HCT116 (cell line): ENCODE measurements around the gene SSB.

ENCODE experiments used
- ELF1 ChIP-seq: IDR thresholded peaks from 2 replicates; pipeline ENCODE4 v1.6.1; 2012; ENCODE audit warnings: low read depth, borderline replicate concordance
- EZH2 ChIP-seq: fragments of 200-600 bp; sonication (generic); IDR thresholded peaks from 2 replicates; pipeline ENCODE4 v1.6.1; 2017; ENCODE audit warnings: antibody characterized with exemption, mixed run types
- EZH2phosphoT487 ChIP-seq: fragments of 200-600 bp; IDR thresholded peaks from 2 replicates; pipeline ENCODE4 v1.6.1; 2018; ENCODE audit warnings: antibody characterized with exemption, borderline replicate concordance
- POLR2A ChIP-seq: IDR thresholded peaks from 2 replicates; pipeline ENCODE4 v1.7.0; 2011; ENCODE audit warnings: borderline replicate concordance; ENCODE audit not compliant: insufficient read depth, insufficient read length; ENCODE audit errors: extremely low read depth
- POLR2AphosphoS5 ChIP-seq: IDR thresholded peaks from 2 replicates; pipeline ENCODE4 v1.6.1; 2011; ENCODE audit warnings: mild to moderate bottlenecking, low read depth, low read length, moderate library complexity
- RAD21 ChIP-seq: IDR thresholded peaks from 2 replicates; pipeline ENCODE4 v1.6.1; 2012; ENCODE audit warnings: low read depth, mild to moderate bottlenecking
- SIN3A ChIP-seq: IDR thresholded peaks from 2 replicates; pipeline ENCODE4 v1.6.1; 2012; ENCODE audit warnings: low read depth
- SP1 ChIP-seq: IDR thresholded peaks from 2 replicates; pipeline ENCODE4 v1.6.1; 2012; ENCODE audit warnings: low read depth
- YY1 ChIP-seq: IDR thresholded peaks from 2 replicates; pipeline ENCODE4 v1.6.1; 2011; ENCODE audit warnings: low read length, low read depth, moderate library complexity, mild to moderate bottlenecking; ENCODE audit not compliant: insufficient replicate concordance; ENCODE audit errors: extremely low read depth
- ZNF274 ChIP-seq: fragments of 200-500 bp; sonication (Bioruptor generic); IDR thresholded peaks from 2 replicates; pipeline ENCODE4 v1.6.1; 2014; ENCODE audit warnings: mild to moderate bottlenecking, low read depth, low read length, inconsistent platforms
- TF ChIP-seq, protein P1 (sequence below): IDR thresholded peaks from 2 replicates; pipeline ENCODE4 v1.6.1; 2012; ENCODE audit warnings: low read depth
- TF ChIP-seq, protein P2 (sequence below), 3 experiments: fragments of 200-600 bp in 1 of 3; sonication (generic) in 1 of 3; IDR thresholded peaks in 2 of 3; conservative IDR thresholded peaks in 1 of 3; 2 replicates each; pipeline ENCODE4 v1.5.1; 2012 to 2017; ENCODE audit warnings: low read depth in 2 of 3, low read length in 2 of 3, antibody characterized with exemption in 1 of 3, borderline replicate concordance in 1 of 3, control low read depth in 1 of 3, mild to moderate bottlenecking in 1 of 3, mixed read lengths in 1 of 3, mixed run types in 1 of 3, moderate library complexity in 1 of 3; ENCODE audit not compliant: insufficient read depth in 1 of 3
- TF ChIP-seq, protein P3 (sequence below): IDR thresholded peaks from 2 replicates; pipeline ENCODE4 v1.6.1; 2012
- TF ChIP-seq, protein P4 (sequence below): IDR thresholded peaks from 2 replicates; pipeline ENCODE4 v1.6.1; 2012

DNA sequence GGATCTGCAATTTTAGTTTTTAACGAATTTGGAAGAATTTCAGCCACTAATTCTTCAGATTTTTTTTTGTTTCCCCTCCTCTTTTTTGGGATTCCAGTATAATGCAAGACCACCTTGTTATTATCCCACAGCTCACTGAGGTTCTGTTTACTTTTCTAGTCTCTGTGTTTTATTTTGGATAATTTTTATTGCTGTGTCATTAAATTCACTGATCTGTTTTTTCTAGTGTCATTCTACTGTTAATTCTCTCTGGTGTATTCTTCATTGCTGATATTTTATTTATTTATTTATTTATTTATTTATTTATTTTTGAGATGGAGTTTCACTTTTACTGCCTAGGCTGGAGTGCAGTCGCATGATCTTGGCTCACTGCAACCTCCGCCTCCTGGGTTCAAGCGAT, 60.8 kb downstream of the SSB start:
- TF ChIP-seq RAD21 (no peak), SP1 (no peak), POLR2A (no peak), SIN3A (no peak), ZNF274 (no peak), ELF1 (no peak), YY1 (no peak), EZH2 (no peak), EZH2phosphoT487 (no peak), POLR2AphosphoS5 (no peak)
- TF ChIP-seq, protein P1, sequence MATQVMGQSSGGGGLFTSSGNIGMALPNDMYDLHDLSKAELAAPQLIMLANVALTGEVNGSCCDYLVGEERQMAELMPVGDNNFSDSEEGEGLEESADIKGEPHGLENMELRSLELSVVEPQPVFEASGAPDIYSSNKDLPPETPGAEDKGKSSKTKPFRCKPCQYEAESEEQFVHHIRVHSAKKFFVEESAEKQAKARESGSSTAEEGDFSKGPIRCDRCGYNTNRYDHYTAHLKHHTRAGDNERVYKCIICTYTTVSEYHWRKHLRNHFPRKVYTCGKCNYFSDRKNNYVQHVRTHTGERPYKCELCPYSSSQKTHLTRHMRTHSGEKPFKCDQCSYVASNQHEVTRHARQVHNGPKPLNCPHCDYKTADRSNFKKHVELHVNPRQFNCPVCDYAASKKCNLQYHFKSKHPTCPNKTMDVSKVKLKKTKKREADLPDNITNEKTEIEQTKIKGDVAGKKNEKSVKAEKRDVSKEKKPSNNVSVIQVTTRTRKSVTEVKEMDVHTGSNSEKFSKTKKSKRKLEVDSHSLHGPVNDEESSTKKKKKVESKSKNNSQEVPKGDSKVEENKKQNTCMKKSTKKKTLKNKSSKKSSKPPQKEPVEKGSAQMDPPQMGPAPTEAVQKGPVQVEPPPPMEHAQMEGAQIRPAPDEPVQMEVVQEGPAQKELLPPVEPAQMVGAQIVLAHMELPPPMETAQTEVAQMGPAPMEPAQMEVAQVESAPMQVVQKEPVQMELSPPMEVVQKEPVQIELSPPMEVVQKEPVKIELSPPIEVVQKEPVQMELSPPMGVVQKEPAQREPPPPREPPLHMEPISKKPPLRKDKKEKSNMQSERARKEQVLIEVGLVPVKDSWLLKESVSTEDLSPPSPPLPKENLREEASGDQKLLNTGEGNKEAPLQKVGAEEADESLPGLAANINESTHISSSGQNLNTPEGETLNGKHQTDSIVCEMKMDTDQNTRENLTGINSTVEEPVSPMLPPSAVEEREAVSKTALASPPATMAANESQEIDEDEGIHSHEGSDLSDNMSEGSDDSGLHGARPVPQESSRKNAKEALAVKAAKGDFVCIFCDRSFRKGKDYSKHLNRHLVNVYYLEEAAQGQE = no peak
- TF ChIP-seq, protein P2, sequence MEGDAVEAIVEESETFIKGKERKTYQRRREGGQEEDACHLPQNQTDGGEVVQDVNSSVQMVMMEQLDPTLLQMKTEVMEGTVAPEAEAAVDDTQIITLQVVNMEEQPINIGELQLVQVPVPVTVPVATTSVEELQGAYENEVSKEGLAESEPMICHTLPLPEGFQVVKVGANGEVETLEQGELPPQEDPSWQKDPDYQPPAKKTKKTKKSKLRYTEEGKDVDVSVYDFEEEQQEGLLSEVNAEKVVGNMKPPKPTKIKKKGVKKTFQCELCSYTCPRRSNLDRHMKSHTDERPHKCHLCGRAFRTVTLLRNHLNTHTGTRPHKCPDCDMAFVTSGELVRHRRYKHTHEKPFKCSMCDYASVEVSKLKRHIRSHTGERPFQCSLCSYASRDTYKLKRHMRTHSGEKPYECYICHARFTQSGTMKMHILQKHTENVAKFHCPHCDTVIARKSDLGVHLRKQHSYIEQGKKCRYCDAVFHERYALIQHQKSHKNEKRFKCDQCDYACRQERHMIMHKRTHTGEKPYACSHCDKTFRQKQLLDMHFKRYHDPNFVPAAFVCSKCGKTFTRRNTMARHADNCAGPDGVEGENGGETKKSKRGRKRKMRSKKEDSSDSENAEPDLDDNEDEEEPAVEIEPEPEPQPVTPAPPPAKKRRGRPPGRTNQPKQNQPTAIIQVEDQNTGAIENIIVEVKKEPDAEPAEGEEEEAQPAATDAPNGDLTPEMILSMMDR (IDR thresholded peaks at IDR 0.05 in 2 of 3, conservative IDR thresholded peaks at IDR 0.05 in 1 of 3; ENCODE audit: borderline replicate concordance in 1 of 3, insufficient read depth in 1 of 3, low read depth in 2 of 3, low read length in 2 of 3) = no peak
- TF ChIP-seq, protein P3, sequence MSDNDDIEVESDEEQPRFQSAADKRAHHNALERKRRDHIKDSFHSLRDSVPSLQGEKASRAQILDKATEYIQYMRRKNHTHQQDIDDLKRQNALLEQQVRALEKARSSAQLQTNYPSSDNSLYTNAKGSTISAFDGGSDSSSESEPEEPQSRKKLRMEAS = no peak
- TF ChIP-seq, protein P4, sequence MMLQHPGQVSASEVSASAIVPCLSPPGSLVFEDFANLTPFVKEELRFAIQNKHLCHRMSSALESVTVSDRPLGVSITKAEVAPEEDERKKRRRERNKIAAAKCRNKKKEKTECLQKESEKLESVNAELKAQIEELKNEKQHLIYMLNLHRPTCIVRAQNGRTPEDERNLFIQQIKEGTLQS = no peak
